GM23338 (cell line): Measurements from ENCODE around the gene ZBTB7A.

Experiments used
- CREB1 ChIP-seq: fragments of 250-450 bp; sonication (Bioruptor Pico); IDR thresholded peaks from 2 replicates; pipeline ENCODE4 v1.5.0; 2020; ENCODE audit warnings: low read depth, mild to moderate bottlenecking, moderate library complexity
- EZH2 ChIP-seq: fragments of 200-600 bp; sonication (generic); IDR thresholded peaks from one replicate; pipeline ENCODE4 v1.8.0; 2017; ENCODE audit warnings: antibody characterized with exemption, mild to moderate bottlenecking, low read depth; ENCODE audit not compliant: unreplicated experiment
- EZH2phosphoT487 ChIP-seq: fragments of 200-600 bp; sonication (generic); IDR thresholded peaks from one replicate; pipeline ENCODE4 v1.8.1; 2018; ENCODE audit warnings: antibody characterized with exemption; ENCODE audit not compliant: unreplicated experiment
- JUNB ChIP-seq: IDR thresholded peaks from one replicate; pipeline ENCODE4 v1.6.1; 2016; ENCODE audit warnings: antibody characterized with exemption; ENCODE audit not compliant: unreplicated experiment
- NANOG ChIP-seq: IDR thresholded peaks from 2 replicates; pipeline ENCODE4 v1.6.1; 2016; ENCODE audit warnings: antibody characterized with exemption, borderline replicate concordance
- POLR2AphosphoS5 ChIP-seq: IDR thresholded peaks from 2 replicates; pipeline ENCODE4 v1.6.1; 2016; ENCODE audit warnings: antibody characterized with exemption, low read depth
- STAT1 ChIP-seq: IDR thresholded peaks from one replicate; pipeline ENCODE4 v1.6.1; 2016; ENCODE audit warnings: antibody characterized with exemption; ENCODE audit not compliant: unreplicated experiment
- ZNF114 ChIP-seq: fragments of 250-450 bp; sonication (Bioruptor Pico); IDR thresholded peaks from 2 replicates; pipeline ENCODE4 v1.5.0; 2020; ENCODE audit warnings: mild to moderate bottlenecking, moderate library complexity
- ZNF331 ChIP-seq: fragments of 250-450 bp; sonication (Bioruptor Pico); IDR thresholded peaks from 2 replicates; pipeline ENCODE4 v1.5.0; 2020; ENCODE audit warnings: low read depth, mild to moderate bottlenecking, moderate library complexity
- TF ChIP-seq, protein P1 (sequence below), 2 experiments: fragments of 200-600 bp in 1 of 2; sonication (generic) in 1 of 2; conservative IDR thresholded peaks; 2 replicates each; pipeline versions ENCODE4 v1.5.1 to v1.6.1; 2016 to 2017; ENCODE audit warnings: antibody characterized with exemption in 2 of 2, low read depth in 2 of 2, mild to moderate bottlenecking in 2 of 2, moderate library complexity in 1 of 2
- TF ChIP-seq, protein P2 (sequence below): IDR thresholded peaks from one replicate; pipeline ENCODE4 v1.6.1; 2018; ENCODE audit warnings: antibody characterized with exemption; ENCODE audit not compliant: unreplicated experiment
- TF ChIP-seq, protein P3 (sequence below): IDR thresholded peaks from 2 replicates; pipeline ENCODE4 v1.6.1; 2016; ENCODE audit warnings: antibody characterized with exemption
- TF ChIP-seq, protein P4 (sequence below): fragments of 250-450 bp; sonication (Bioruptor Pico); IDR thresholded peaks from 2 replicates; pipeline ENCODE4 v1.5.0; 2020; ENCODE audit warnings: mild to moderate bottlenecking, moderate library complexity

DNA sequence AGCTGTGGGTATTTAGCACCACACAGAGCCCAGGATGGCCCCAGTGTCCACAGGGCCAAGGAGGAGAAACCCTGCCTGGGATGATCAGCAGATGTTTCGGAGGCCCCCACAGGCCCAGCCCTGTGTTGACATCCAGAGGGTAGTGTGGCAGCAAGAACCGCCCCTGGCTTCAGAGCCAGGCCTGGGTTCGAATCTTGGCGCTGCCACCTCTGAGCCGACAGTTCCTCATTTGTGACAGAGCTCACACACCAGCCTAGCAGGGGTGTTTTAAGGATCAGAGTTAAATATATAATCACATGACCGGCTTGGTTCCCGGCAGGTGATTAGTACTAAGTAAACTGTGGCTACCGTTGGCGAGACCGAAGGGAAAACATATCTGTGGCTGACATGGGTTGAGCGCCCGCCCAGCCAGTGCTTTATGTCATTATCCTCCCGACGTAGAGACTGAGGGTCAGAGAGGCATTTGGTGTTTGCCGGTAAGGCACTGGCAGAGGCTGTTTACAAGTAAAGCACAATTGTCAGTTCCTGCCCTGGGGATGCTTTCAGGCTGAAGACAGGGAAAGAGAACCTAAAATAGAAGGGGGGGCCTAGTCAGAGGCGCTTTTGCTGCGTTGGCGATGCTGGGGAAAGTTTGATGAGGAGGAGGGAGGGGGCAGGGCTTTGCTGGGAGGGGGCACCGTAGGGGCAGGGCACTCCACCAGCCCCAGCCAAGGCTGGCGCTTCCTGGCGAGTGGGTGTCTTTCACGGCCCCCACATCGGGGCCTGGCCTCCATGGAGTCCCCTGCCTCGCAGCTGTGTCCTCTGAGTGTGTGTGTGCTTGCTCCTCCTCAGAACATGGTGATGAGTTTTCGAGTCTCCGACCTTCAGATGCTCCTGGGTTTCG is 54.4 kb downstream of the ZBTB7A start:
- TF ChIP-seq, protein P1, sequence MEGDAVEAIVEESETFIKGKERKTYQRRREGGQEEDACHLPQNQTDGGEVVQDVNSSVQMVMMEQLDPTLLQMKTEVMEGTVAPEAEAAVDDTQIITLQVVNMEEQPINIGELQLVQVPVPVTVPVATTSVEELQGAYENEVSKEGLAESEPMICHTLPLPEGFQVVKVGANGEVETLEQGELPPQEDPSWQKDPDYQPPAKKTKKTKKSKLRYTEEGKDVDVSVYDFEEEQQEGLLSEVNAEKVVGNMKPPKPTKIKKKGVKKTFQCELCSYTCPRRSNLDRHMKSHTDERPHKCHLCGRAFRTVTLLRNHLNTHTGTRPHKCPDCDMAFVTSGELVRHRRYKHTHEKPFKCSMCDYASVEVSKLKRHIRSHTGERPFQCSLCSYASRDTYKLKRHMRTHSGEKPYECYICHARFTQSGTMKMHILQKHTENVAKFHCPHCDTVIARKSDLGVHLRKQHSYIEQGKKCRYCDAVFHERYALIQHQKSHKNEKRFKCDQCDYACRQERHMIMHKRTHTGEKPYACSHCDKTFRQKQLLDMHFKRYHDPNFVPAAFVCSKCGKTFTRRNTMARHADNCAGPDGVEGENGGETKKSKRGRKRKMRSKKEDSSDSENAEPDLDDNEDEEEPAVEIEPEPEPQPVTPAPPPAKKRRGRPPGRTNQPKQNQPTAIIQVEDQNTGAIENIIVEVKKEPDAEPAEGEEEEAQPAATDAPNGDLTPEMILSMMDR (conservative IDR thresholded peaks at IDR 0.05; ENCODE audit: low read depth in 2 of 2), result no peak
- TF ChIP-seq EZH2 (no peak), POLR2AphosphoS5 (no peak), EZH2phosphoT487 (no peak), JUNB (no peak), ZNF331 (no peak), CREB1 (CRISPR knock-in tag) (no peak), NANOG (no peak), STAT1 (no peak), ZNF114 (no peak)
- TF ChIP-seq, protein P2, sequence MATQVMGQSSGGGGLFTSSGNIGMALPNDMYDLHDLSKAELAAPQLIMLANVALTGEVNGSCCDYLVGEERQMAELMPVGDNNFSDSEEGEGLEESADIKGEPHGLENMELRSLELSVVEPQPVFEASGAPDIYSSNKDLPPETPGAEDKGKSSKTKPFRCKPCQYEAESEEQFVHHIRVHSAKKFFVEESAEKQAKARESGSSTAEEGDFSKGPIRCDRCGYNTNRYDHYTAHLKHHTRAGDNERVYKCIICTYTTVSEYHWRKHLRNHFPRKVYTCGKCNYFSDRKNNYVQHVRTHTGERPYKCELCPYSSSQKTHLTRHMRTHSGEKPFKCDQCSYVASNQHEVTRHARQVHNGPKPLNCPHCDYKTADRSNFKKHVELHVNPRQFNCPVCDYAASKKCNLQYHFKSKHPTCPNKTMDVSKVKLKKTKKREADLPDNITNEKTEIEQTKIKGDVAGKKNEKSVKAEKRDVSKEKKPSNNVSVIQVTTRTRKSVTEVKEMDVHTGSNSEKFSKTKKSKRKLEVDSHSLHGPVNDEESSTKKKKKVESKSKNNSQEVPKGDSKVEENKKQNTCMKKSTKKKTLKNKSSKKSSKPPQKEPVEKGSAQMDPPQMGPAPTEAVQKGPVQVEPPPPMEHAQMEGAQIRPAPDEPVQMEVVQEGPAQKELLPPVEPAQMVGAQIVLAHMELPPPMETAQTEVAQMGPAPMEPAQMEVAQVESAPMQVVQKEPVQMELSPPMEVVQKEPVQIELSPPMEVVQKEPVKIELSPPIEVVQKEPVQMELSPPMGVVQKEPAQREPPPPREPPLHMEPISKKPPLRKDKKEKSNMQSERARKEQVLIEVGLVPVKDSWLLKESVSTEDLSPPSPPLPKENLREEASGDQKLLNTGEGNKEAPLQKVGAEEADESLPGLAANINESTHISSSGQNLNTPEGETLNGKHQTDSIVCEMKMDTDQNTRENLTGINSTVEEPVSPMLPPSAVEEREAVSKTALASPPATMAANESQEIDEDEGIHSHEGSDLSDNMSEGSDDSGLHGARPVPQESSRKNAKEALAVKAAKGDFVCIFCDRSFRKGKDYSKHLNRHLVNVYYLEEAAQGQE, result no peak
- TF ChIP-seq, protein P3, sequence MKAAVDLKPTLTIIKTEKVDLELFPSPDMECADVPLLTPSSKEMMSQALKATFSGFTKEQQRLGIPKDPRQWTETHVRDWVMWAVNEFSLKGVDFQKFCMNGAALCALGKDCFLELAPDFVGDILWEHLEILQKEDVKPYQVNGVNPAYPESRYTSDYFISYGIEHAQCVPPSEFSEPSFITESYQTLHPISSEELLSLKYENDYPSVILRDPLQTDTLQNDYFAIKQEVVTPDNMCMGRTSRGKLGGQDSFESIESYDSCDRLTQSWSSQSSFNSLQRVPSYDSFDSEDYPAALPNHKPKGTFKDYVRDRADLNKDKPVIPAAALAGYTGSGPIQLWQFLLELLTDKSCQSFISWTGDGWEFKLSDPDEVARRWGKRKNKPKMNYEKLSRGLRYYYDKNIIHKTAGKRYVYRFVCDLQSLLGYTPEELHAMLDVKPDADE, result no peak
- TF ChIP-seq, protein P4, sequence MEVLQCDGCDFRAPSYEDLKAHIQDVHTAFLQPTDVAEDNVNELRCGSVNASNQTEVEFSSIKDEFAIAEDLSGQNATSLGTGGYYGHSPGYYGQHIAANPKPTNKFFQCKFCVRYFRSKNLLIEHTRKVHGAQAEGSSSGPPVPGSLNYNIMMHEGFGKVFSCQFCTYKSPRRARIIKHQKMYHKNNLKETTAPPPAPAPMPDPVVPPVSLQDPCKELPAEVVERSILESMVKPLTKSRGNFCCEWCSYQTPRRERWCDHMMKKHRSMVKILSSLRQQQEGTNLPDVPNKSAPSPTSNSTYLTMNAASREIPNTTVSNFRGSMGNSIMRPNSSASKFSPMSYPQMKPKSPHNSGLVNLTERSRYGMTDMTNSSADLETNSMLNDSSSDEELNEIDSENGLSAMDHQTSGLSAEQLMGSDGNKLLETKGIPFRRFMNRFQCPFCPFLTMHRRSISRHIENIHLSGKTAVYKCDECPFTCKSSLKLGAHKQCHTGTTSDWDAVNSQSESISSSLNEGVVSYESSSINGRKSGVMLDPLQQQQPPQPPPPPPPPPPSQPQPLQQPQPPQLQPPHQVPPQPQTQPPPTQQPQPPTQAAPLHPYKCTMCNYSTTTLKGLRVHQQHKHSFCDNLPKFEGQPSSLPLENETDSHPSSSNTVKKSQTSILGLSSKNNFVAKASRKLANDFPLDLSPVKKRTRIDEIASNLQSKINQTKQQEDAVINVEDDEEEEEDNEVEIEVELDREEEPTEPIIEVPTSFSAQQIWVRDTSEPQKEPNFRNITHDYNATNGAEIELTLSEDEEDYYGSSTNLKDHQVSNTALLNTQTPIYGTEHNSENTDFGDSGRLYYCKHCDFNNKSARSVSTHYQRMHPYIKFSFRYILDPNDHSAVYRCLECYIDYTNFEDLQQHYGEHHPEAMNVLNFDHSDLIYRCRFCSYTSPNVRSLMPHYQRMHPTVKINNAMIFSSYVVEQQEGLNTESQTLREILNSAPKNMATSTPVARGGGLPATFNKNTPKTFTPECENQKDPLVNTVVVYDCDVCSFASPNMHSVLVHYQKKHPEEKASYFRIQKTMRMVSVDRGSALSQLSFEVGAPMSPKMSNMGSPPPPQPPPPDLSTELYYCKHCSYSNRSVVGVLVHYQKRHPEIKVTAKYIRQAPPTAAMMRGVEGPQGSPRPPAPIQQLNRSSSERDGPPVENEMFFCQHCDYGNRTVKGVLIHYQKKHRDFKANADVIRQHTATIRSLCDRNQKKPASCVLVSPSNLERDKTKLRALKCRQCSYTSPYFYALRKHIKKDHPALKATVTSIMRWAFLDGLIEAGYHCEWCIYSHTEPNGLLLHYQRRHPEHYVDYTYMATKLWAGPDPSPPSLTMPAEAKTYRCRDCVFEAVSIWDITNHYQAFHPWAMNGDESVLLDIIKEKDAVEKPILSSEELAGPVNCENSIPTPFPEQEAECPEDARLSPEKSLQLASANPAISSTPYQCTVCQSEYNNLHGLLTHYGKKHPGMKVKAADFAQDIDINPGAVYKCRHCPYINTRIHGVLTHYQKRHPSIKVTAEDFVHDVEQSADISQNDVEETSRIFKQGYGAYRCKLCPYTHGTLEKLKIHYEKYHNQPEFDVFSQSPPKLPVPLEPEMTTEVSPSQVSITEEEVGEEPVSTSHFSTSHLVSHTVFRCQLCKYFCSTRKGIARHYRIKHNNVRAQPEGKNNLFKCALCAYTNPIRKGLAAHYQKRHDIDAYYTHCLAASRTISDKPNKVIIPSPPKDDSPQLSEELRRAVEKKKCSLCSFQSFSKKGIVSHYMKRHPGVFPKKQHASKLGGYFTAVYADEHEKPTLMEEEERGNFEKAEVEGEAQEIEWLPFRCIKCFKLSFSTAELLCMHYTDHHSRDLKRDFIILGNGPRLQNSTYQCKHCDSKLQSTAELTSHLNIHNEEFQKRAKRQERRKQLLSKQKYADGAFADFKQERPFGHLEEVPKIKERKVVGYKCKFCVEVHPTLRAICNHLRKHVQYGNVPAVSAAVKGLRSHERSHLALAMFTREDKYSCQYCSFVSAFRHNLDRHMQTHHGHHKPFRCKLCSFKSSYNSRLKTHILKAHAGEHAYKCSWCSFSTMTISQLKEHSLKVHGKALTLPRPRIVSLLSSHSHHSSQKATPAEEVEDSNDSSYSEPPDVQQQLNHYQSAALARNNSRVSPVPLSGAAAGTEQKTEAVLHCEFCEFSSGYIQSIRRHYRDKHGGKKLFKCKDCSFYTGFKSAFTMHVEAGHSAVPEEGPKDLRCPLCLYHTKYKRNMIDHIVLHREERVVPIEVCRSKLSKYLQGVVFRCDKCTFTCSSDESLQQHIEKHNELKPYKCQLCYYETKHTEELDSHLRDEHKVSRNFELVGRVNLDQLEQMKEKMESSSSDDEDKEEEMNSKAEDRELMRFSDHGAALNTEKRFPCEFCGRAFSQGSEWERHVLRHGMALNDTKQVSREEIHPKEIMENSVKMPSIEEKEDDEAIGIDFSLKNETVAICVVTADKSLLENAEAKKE, result no peak
